PC-3 (cell line): Measurements from ENCODE around the gene FAM83G. TPM values are rescaled to one million over a fixed set of nuclear protein-coding genes. Genes with fewer than 3 reads are reported as not detected.

ENCODE experiments used
- ATAC-seq: fragments of 200-7000 bp; cut with Tn5 transposase; 2 replicates; pipeline ENCODE4 v1.9.1; 2020; ENCODE audit warnings: mild to moderate bottlenecking, moderate library complexity
- BruUV-seq: library from RNA; stranded (reverse); fragments of 400-500 nt; replicated peaks from 2 replicates; lab custom pipeline; 2021; lab: Mats Ljungman, UMichigan
- CTCF ChIA-PET: fragments of 300-600 bp; sonication (Branson Sonifier 250); formaldehyde crosslinking; loops from one replicate; lab custom pipeline; 2022; ENCODE audit warnings: antibody characterized with exemption; lab: Charles Lee
- POLR2A ChIA-PET: fragments of 300-600 bp; sonication (Branson Sonifier 250); formaldehyde crosslinking; loops from one replicate; lab custom pipeline; 2022; ENCODE audit warnings: antibody characterized with exemption; ENCODE audit not compliant: unreplicated experiment; lab: Charles Lee
- DNase-seq: peaks from one replicate; pipeline ENCODE4 v3.0.0-alpha.2; 2015
- H2AFZ ChIP-seq: fragments of 300-600 bp; sonication (generic); 2 replicates; pipeline ENCODE4 v1.6.0; 2016; ENCODE audit warnings: antibody characterized with exemption, low read length
- H3F3A ChIP-seq: fragments of 300-600 bp; sonication (generic); one replicate; pipeline ENCODE4 v1.6.0; 2017; ENCODE audit warnings: antibody characterized with exemption, low read length, control low read depth, mild to moderate bottlenecking; ENCODE audit not compliant: unreplicated experiment
- H3K27ac ChIP-seq: fragments of 300-600 bp; sonication (generic); 2 replicates; pipeline ENCODE4 v1.5.1; 2016; ENCODE audit warnings: mild to moderate bottlenecking, low read length
- H3K27me3 ChIP-seq: fragments of 300-600 bp; sonication (generic); 2 replicates; pipeline ENCODE4 v1.6.1; 2016; ENCODE audit warnings: low read length, mixed read lengths
- H3K36me3 ChIP-seq: fragments of 300-600 bp; sonication (generic); 2 replicates; pipeline ENCODE4 v1.6.1; 2016; ENCODE audit warnings: low read depth, mixed run types, low read length, mixed read lengths
- H3K4me1 ChIP-seq: fragments of 300-600 bp; sonication (generic); 2 replicates; pipeline ENCODE4 v1.5.1; 2016; ENCODE audit warnings: low read length; ENCODE audit not compliant: insufficient read depth
- H3K4me2 ChIP-seq: fragments of 300-600 bp; sonication (generic); 2 replicates; pipeline ENCODE4 v1.6.0; 2016; ENCODE audit warnings: low read length
- H3K4me3 ChIP-seq: fragments of 300-600 bp; sonication (generic); 2 replicates; pipeline ENCODE4 v1.5.1; 2016; ENCODE audit warnings: mild to moderate bottlenecking, low read length, mixed read lengths
- H3K79me2 ChIP-seq: fragments of 300-600 bp; sonication (generic); 2 replicates; pipeline ENCODE4 v1.6.1; 2017; ENCODE audit warnings: low read length, mixed read lengths
- H3K9ac ChIP-seq: fragments of 300-600 bp; sonication (generic); 2 replicates; pipeline ENCODE4 v1.6.0; 2016; ENCODE audit warnings: mild to moderate bottlenecking, low read length
- H3K9me2 ChIP-seq: fragments of 300-600 bp; sonication (generic); replicated peaks from 2 replicates; pipeline ENCODE4 v1.6.1; 2016; ENCODE audit warnings: mixed run types, low read length, mixed read lengths
- H3K9me3 ChIP-seq: fragments of 300-600 bp; sonication (generic); 2 replicates; pipeline ENCODE4 v1.6.1; 2016; ENCODE audit warnings: low read length, mixed read lengths
- H4K20me1 ChIP-seq: fragments of 300-600 bp; sonication (generic); 2 replicates; pipeline ENCODE4 v1.6.1; 2016; ENCODE audit warnings: low read length, mixed read lengths
- CTCF ChIP-seq: fragments of 300-600 bp; sonication (generic); conservative IDR thresholded peaks from 2 replicates; pipeline ENCODE4 v1.5.1; 2017; ENCODE audit warnings: antibody characterized with exemption, low read depth, mild to moderate bottlenecking, low read length
- EZH2 ChIP-seq: fragments of 300-600 bp; sonication (generic); IDR thresholded peaks from one replicate; pipeline ENCODE4 v1.6.1; 2017; ENCODE audit warnings: antibody characterized with exemption, mild to moderate bottlenecking, low read length; ENCODE audit not compliant: unreplicated experiment
- EZH2phosphoT487 ChIP-seq: fragments of 300-600 bp; sonication (generic); IDR thresholded peaks from 2 replicates; pipeline ENCODE4 v1.6.1; 2018; ENCODE audit warnings: mild to moderate bottlenecking, antibody characterized with exemption, low read length, borderline replicate concordance
- intact Hi-C: fragments of 100-400 bp; cut with micrococcal nuclease; formaldehyde crosslinking; loops from 2 replicates; pipeline ENCODE4 v1.9.0; 2023
- total RNA-seq: library from RNA; depleted of rRNA; stranded (reverse); fragments of >200 nt; gene quantifications from 2 replicates; pipeline ENCODE4 v1.2.3, GENCODE V29; 2014

FAM83G gene
- total RNA-seq, 1 experiment from 2014 or later = 0.26 TPM

- H3K4me2 ChIP-seq = no peak overlapping the region
- no peaks in the 10 kb centered on the region for H3K27me3 ChIP-seq
- H3K79me2 ChIP-seq = no peaks in the 10 kb centered on the region
- H4K20me1 ChIP-seq = no peaks in the 10 kb centered on the region
- H3K9ac ChIP-seq = no peak overlapping the region
- ATAC-seq = no peak
- H2AFZ ChIP-seq = no peak overlapping the region
- intact Hi-C loops = no loop called here
- POLR2A ChIA-PET = no interaction called here
- no peaks in the 10 kb centered on the region for H3K9me2 ChIP-seq
- DNase-seq = no peak
- CTCF ChIA-PET = no interaction called here
- H3K4me3 ChIP-seq = no peak overlapping the region
- H3K9me3 ChIP-seq = no peaks in the 10 kb centered on the region
- no peak overlapping the region for H3K27ac ChIP-seq
- TF ChIP-seq CTCF = no peak
- TF ChIP-seq EZH2phosphoT487 = no peak
- no peak for TF ChIP-seq EZH2
- H3F3A ChIP-seq = no peaks in the 10 kb centered on the region
- no peaks in the 10 kb centered on the region for H3K4me1 ChIP-seq
- BruUV-seq = no TSS peak
- no peaks in the 10 kb centered on the region for H3K36me3 ChIP-seq
Observed at GRCh38 chr17:19016881-19017280, 12.3 kb upstream of the FAM83G start.

GRCh38 chr17:19016297-19016696 is 11.7 kb upstream of the FAM83G start:
- Histone ChIP-seq H3K79me2 (no peaks in the 10 kb centered on the region), H3K4me1 (peaks cover 1% of the 10 kb centered on the region), H4K20me1 (no peaks in the 10 kb centered on the region), H2AFZ (no peak overlapping the region), H3K27me3 (no peaks in the 10 kb centered on the region), H3K4me3 (no peak overlapping the region), H3K36me3 (no peaks in the 10 kb centered on the region), H3K4me2 (no peak overlapping the region), H3K9ac (no peak overlapping the region), H3K9me3 (no peaks in the 10 kb centered on the region), H3F3A (no peaks in the 10 kb centered on the region), H3K9me2 (no peaks in the 10 kb centered on the region), H3K27ac (no peak overlapping the region)
- TF ChIP-seq EZH2 (no peak), CTCF (no peak), EZH2phosphoT487 (no peak)
- ChIA-PET CTCF (no interaction called here), POLR2A (no interaction called here)
- intact Hi-C loops = no loop called here
- no peak for ATAC-seq
- no peak for DNase-seq
- BruUV-seq = no TSS peak

- no peaks in the 10 kb centered on the region for H3K79me2 ChIP-seq
- H3K27ac ChIP-seq = no peak overlapping the region
- BruUV-seq = no TSS peak
- H3K4me3 ChIP-seq = no peak overlapping the region
- H3K4me2 ChIP-seq = no peak overlapping the region
- H3K27me3 ChIP-seq = no peaks in the 10 kb centered on the region
- no peaks in the 10 kb centered on the region for H3K9me3 ChIP-seq
- DNase-seq (no peak), ATAC-seq (no peak)
- H3F3A ChIP-seq = no peaks in the 10 kb centered on the region
- H3K9ac ChIP-seq = no peak overlapping the region
- H2AFZ ChIP-seq = no peak overlapping the region
- POLR2A ChIA-PET = no interaction called here
- no peaks in the 10 kb centered on the region for H4K20me1 ChIP-seq
- no peaks in the 10 kb centered on the region for H3K9me2 ChIP-seq
- TF ChIP-seq EZH2phosphoT487 = no peak
- TF ChIP-seq CTCF = no peak
- no peak for TF ChIP-seq EZH2
- peaks cover 8% of the 10 kb centered on the region for H3K4me1 ChIP-seq
- intact Hi-C loops = no loop called here
- H3K36me3 ChIP-seq = no peaks in the 10 kb centered on the region
- CTCF ChIA-PET = no interaction called here
Observed at GRCh38 chr17:19015428-19015827, 10.9 kb upstream of the FAM83G start.
